GM21576 (cell line): Measurements from ENCODE around the gene LRRC25.

Source experiments
- ATAC-seq: cut with Tn5 transposase; IDR thresholded peaks from one replicate; pipeline ENCODE4 v1.9.1; 2021; ENCODE audit warnings: mild to moderate bottlenecking, moderate library complexity; ENCODE audit not compliant: unreplicated experiment

The LRRC25 gene

GRCh38 chr19:18435842-18436670 is 38.6 kb upstream of the LRRC25 start:
- ATAC-seq, result no peak

- ATAC-seq, result no peak
Measured at GRCh38 chr19:18435178-18435841, 37.9 kb upstream of the LRRC25 start.

- ATAC-seq, result no peak
Measured at GRCh38 chr19:18434411-18435175, 37.2 kb upstream of the LRRC25 start.

GRCh38 chr19:18433735-18434398 is 36.4 kb upstream of the LRRC25 start:
- ATAC-seq, result no peak

GRCh38 chr19:18433015-18433691 is 35.7 kb upstream of the LRRC25 start:
- ATAC-seq, result no peak

GRCh38 chr19:18432275-18433014 is 35.0 kb upstream of the LRRC25 start:
- no peak for ATAC-seq

- ATAC-seq, result no peak
Measured at GRCh38 chr19:18431351-18432197, 34.2 kb upstream of the LRRC25 start.

GRCh38 chr19:18430417-18431144 is 33.2 kb upstream of the LRRC25 start:
- no peak for ATAC-seq

GRCh38 chr19:18429717-18430416 is 32.4 kb upstream of the LRRC25 start:
- no peak for ATAC-seq

GRCh38 chr19:18428787-18429674 is 31.6 kb upstream of the LRRC25 start:
- peak; percentile 61 for ATAC-seq

- no peak for ATAC-seq
Measured at GRCh38 chr19:18428173-18428786, 30.9 kb upstream of the LRRC25 start.

GRCh38 chr19:18427743-18428113 is 30.3 kb upstream of the LRRC25 start:
- ATAC-seq, result no peak

GRCh38 chr19:18427080-18427742 is 29.8 kb upstream of the LRRC25 start:
- no peak for ATAC-seq

- ATAC-seq, result no peak
Measured at GRCh38 chr19:18426416-18426767, 29.0 kb upstream of the LRRC25 start.

- ATAC-seq, result no peak
Measured at GRCh38 chr19:18425515-18426415, 28.3 kb upstream of the LRRC25 start.
